ENCODE data around the gene SNAP47. TPM values are rescaled to one million over a fixed set of nuclear protein-coding genes. Genes with fewer than 3 reads are reported as not detected.

Gene SNAP47
- polyA plus RNA-seq, 1 of the 3 experiments (the other 2 are of a cell fraction): 45.6 TPM

- no peaks in the 10 kb centered on the region for H3K9me3 ChIP-seq
Measured at GRCh38 chr1:227756172-227756959, 21.1 kb downstream of the SNAP47 start.

More at GRCh38 chr1:227756172-227756959, 21.1 kb downstream of the SNAP47 start:
- H3K79me2 ChIP-seq (ENCODE audit: insufficient read depth): peaks cover 26% of the 10 kb centered on the region
- H3K36me3 ChIP-seq (replicated peaks in 1 of 2; ENCODE audit: control insufficient read depth in 1 of 2, insufficient read depth in 2 of 2, low read length in 1 of 2): peaks cover 20 to 55% of the 10 kb centered on the region in 2 experiments
- H4K20me1 ChIP-seq (ENCODE audit: insufficient read depth): peaks cover 19% of the 10 kb centered on the region
- no peaks in the 10 kb centered on the region for H3K9me2 ChIP-seq
- H3K4me1 ChIP-seq (ENCODE audit: control insufficient read depth in 1 of 2, insufficient read depth in 2 of 2, low read depth in 1 of 2, low read length in 1 of 2): peaks cover 11 to 12% of the 10 kb centered on the region in 2 experiments; a peak in 3 of 4 replicates
- POLR2A ChIA-PET: no interaction called here
- no peak overlapping the region for H2AFZ ChIP-seq (ENCODE audit: low read depth)
- no peak overlapping the region for H3K9ac ChIP-seq
- H3F3A ChIP-seq (replicated peaks; ENCODE audit: insufficient read depth): peaks cover 9% of the 10 kb centered on the region
- no peak for DNase-seq
- TF ChIP-seq RFX5 (IDR thresholded peaks at IDR 0.05; ENCODE audit: low read length) (no peak), CTCF (IDR thresholded peaks at IDR 0.05) (no peak), POLR2AphosphoS5 (IDR thresholded peaks at IDR 0.05; ENCODE audit: low read depth, low read length) (no peak), REST (IDR thresholded peaks at IDR 0.05; ENCODE audit: low read depth, low read length) (no peak), FOSL2 (IDR thresholded peaks at IDR 0.05; ENCODE audit: borderline replicate concordance, low read depth) (no peak), YY1 (IDR thresholded peaks at IDR 0.05; ENCODE audit: low read depth) (no peak), SMC3 (IDR thresholded peaks at IDR 0.05; ENCODE audit: low read depth, low read length) (no peak), FOXJ3 (CRISPR knock-in tag; IDR thresholded peaks at IDR 0.05) (no peak), USF1 (IDR thresholded peaks at IDR 0.05; ENCODE audit: borderline replicate concordance, low read depth) (no peak), RAD21 (IDR thresholded peaks at IDR 0.05; ENCODE audit: low read length) (no peak), SIN3A (IDR thresholded peaks at IDR 0.05; ENCODE audit: borderline replicate concordance, low read depth, low read length) (no peak)
- TF ChIP-seq, protein P1, sequence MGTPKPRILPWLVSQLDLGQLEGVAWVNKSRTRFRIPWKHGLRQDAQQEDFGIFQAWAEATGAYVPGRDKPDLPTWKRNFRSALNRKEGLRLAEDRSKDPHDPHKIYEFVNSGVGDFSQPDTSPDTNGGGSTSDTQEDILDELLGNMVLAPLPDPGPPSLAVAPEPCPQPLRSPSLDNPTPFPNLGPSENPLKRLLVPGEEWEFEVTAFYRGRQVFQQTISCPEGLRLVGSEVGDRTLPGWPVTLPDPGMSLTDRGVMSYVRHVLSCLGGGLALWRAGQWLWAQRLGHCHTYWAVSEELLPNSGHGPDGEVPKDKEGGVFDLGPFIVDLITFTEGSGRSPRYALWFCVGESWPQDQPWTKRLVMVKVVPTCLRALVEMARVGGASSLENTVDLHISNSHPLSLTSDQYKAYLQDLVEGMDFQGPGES (IDR thresholded peaks at IDR 0.05; ENCODE audit: low read depth, low read length): no peak
- CTCF ChIA-PET: no interaction called here
- no peak overlapping the region; a peak in 1 of 4 replicates for H3K27ac ChIP-seq (ENCODE audit: low read depth in 2 of 2, low read length in 1 of 2)
- WGBS (ENCODE audit: low lambda C conversion rate): 91% methylated on average over 9 of the region's 13 CpGs
- H3K27me3 ChIP-seq (ENCODE audit: insufficient read depth): no peaks in the 10 kb centered on the region
- no peak overlapping the region for H3K4me2 ChIP-seq
- no peak overlapping the region for H3K4me3 ChIP-seq (ENCODE audit: low read depth in 2 of 2, low read length in 1 of 2)
